Measurements from ENCODE around the gene STAT2. TPM values are rescaled to one million over a fixed set of nuclear protein-coding genes. Genes with fewer than 3 reads are reported as not detected.

STAT2 gene
- total and polyA plus RNA-seq, 2 of the 13 experiments (the other 11 are each of a cell fraction or from before 2014, with no cell fraction given), result 43.5 to 84.6 TPM

DNA sequence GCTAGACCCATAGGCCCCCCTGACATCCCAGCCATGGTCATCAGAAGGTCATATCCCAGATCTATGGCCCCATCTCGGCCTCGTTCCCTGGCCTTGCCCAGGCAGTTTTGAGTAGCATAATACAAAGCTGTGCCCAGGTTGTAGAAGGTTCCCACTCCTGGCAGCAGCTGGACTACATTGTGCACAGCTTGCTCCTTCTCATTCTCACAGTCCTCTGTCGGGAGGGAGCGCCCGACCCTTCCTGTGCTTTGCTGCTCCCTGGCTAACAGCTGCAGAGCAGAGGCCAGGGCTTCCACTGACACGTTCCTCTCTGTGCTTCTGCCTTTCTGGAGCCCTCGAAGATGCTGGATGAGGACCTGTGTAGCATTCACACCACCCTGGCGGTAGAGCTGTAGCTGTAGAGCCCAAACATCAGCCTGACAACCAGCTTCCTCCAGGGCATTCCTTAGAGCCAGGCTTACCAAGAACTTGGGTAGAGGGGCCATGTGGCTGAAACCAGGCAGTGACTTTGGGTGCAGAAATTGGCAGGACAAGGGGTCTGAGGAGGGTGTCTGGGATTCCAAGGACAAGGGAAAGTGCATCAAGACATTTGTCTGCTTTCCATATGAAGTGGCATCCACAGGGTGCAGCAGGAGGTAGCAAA lies 1.7 kb upstream of the STAT2 start (continued):
- 0 out of 2 replicates have a peak, but pooled peaks have one; percentile 25 for TF ChIP-seq HDAC1 (CRISPR knock-in tag; IDR thresholded peaks at IDR 0.05)
- no peak for TF ChIP-seq KLF15 (CRISPR knock-in tag; IDR thresholded peaks at IDR 0.05; ENCODE audit: borderline replicate concordance)
- no peak for TF ChIP-seq ARNT2 (CRISPR knock-in tag; IDR thresholded peaks at IDR 0.05; ENCODE audit: low read depth)
- TF ChIP-seq, protein P1, sequence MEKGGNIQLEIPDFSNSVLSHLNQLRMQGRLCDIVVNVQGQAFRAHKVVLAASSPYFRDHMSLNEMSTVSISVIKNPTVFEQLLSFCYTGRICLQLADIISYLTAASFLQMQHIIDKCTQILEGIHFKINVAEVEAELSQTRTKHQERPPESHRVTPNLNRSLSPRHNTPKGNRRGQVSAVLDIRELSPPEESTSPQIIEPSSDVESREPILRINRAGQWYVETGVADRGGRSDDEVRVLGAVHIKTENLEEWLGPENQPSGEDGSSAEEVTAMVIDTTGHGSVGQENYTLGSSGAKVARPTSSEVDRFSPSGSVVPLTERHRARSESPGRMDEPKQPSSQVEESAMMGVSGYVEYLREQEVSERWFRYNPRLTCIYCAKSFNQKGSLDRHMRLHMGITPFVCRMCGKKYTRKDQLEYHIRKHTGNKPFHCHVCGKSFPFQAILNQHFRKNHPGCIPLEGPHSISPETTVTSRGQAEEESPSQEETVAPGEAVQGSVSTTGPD (CRISPR knock-in tag; IDR thresholded peaks at IDR 0.05), result no peak
- TF ChIP-seq RFXANK (CRISPR knock-in tag; IDR thresholded peaks at IDR 0.05), result no peak
- TF ChIP-seq ZFP37 (CRISPR knock-in tag; IDR thresholded peaks at IDR 0.05; ENCODE audit: borderline replicate concordance), result no peak
- TF ChIP-seq, protein P2, sequence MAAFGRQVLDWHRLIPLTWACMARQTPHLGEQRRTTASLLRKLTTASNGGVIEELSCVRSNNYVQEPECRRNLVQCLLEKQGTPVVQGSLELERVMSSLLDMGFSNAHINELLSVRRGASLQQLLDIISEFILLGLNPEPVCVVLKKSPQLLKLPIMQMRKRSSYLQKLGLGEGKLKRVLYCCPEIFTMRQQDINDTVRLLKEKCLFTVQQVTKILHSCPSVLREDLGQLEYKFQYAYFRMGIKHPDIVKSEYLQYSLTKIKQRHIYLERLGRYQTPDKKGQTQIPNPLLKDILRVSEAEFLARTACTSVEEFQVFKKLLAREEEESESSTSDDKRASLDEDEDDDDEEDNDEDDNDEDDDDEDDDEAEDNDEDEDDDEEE (CRISPR knock-in tag; IDR thresholded peaks at IDR 0.05), result no peak
- no peak for TF ChIP-seq HMG20B (CRISPR knock-in tag; conservative IDR thresholded peaks at IDR 0.05)
- no peak for TF ChIP-seq ZBTB3 (CRISPR knock-in tag; IDR thresholded peaks at IDR 0.05; ENCODE audit: borderline replicate concordance, low read depth)
- TF ChIP-seq, protein P3, sequence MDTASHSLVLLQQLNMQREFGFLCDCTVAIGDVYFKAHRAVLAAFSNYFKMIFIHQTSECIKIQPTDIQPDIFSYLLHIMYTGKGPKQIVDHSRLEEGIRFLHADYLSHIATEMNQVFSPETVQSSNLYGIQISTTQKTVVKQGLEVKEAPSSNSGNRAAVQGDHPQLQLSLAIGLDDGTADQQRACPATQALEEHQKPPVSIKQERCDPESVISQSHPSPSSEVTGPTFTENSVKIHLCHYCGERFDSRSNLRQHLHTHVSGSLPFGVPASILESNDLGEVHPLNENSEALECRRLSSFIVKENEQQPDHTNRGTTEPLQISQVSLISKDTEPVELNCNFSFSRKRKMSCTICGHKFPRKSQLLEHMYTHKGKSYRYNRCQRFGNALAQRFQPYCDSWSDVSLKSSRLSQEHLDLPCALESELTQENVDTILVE (CRISPR knock-in tag; IDR thresholded peaks at IDR 0.05), result no peak
- TF ChIP-seq, protein P4, sequence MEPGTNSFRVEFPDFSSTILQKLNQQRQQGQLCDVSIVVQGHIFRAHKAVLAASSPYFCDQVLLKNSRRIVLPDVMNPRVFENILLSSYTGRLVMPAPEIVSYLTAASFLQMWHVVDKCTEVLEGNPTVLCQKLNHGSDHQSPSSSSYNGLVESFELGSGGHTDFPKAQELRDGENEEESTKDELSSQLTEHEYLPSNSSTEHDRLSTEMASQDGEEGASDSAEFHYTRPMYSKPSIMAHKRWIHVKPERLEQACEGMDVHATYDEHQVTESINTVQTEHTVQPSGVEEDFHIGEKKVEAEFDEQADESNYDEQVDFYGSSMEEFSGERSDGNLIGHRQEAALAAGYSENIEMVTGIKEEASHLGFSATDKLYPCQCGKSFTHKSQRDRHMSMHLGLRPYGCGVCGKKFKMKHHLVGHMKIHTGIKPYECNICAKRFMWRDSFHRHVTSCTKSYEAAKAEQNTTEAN (CRISPR knock-in tag; conservative IDR thresholded peaks at IDR 0.05), result no peak
- TF ChIP-seq YEATS2 (CRISPR knock-in tag; IDR thresholded peaks at IDR 0.05; ENCODE audit: borderline replicate concordance), result peak; percentile 21; the same call in 1 of the 2 replicates
- TF ChIP-seq CHD2 (IDR thresholded peaks at IDR 0.05; ENCODE audit: low read depth, low read length), result no peak
- TF ChIP-seq, protein P5, sequence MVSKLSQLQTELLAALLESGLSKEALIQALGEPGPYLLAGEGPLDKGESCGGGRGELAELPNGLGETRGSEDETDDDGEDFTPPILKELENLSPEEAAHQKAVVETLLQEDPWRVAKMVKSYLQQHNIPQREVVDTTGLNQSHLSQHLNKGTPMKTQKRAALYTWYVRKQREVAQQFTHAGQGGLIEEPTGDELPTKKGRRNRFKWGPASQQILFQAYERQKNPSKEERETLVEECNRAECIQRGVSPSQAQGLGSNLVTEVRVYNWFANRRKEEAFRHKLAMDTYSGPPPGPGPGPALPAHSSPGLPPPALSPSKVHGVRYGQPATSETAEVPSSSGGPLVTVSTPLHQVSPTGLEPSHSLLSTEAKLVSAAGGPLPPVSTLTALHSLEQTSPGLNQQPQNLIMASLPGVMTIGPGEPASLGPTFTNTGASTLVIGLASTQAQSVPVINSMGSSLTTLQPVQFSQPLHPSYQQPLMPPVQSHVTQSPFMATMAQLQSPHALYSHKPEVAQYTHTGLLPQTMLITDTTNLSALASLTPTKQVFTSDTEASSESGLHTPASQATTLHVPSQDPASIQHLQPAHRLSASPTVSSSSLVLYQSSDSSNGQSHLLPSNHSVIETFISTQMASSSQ (IDR thresholded peaks at IDR 0.05; ENCODE audit: low read depth), result no peak
- TF ChIP-seq, protein P5 (CRISPR knock-in tag; IDR thresholded peaks at IDR 0.05; ENCODE audit: borderline replicate concordance), result no peak
- TF ChIP-seq GATA4 (IDR thresholded peaks at IDR 0.05; ENCODE audit: borderline replicate concordance, low read depth), result no peak
- TF ChIP-seq, protein P6, sequence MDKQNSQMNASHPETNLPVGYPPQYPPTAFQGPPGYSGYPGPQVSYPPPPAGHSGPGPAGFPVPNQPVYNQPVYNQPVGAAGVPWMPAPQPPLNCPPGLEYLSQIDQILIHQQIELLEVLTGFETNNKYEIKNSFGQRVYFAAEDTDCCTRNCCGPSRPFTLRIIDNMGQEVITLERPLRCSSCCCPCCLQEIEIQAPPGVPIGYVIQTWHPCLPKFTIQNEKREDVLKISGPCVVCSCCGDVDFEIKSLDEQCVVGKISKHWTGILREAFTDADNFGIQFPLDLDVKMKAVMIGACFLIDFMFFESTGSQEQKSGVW (CRISPR knock-in tag; IDR thresholded peaks at IDR 0.05; ENCODE audit: borderline replicate concordance), result no peak
- peak; percentile 25; the same call in 1 of the 2 replicates for TF ChIP-seq ZNF678 (CRISPR knock-in tag; IDR thresholded peaks at IDR 0.05)
- TF ChIP-seq HOXD1 (CRISPR knock-in tag; IDR thresholded peaks at IDR 0.05), result no peak
- no peak for TF ChIP-seq ATAD3A (CRISPR knock-in tag; IDR thresholded peaks at IDR 0.05)
